K562 (cell line): ENCODE data around the gene SIRT7. TPM values are rescaled to one million over a fixed set of nuclear protein-coding genes. Genes with fewer than 3 reads are reported as not detected.

Experiments used
- ATAC-seq: fragments of 200-7000 bp; cut with Tn5 transposase; 3 replicates; pipeline ENCODE4 v1.9.1; 2020; ENCODE audit warnings: moderate library complexity
- BruUV-seq: library from RNA; stranded (reverse); fragments of 400-500 nt; replicated peaks from 2 replicates; lab custom pipeline; 2021; lab: Mats Ljungman, UMichigan
- CTCF ChIA-PET: fragments of 300-600 bp; formaldehyde crosslinking; extraction: SDS; loops from one replicate; lab custom pipeline; 2021; ENCODE audit warnings: low intra/inter-chr PET ratio; lab: Yijun Ruan, JAX
- POLR2A ChIA-PET: fragments of 300-600, 350-650 bp; sonication (Branson Sonifier 250); formaldehyde crosslinking; extraction: SDS; loops from one replicate; lab custom pipeline; 2021; ENCODE audit warnings: antibody characterized with exemption, inconsistent platforms; lab: Yijun Ruan, JAX
- DNase-seq, 4 experiments: peaks; one replicate each; pipeline versions ENCODE4 v3.0.0 to v3.0.0-alpha.2; 2011 to 2018; ENCODE audit warnings: low spot score in 3 of 4, mixed read lengths in 3 of 4; ENCODE audit errors: extremely low read depth in 1 of 4
- FAIRE-seq: peaks from 2 replicates; lab custom pipeline; 2011; peaks lifted over from hg19 to GRCh38; lab: Jason Lieb, UNC
- H2AFZ ChIP-seq: 2 replicates; pipeline ENCODE4 v1.6.0; 2011; ENCODE audit warnings: low read depth, low read length, control low read depth, inconsistent platforms
- H3K27ac ChIP-seq: fragments of 200-600 bp; 3 replicates; pipeline ENCODE4 v1.8.0; 2011; ENCODE audit warnings: low read depth, mild to moderate bottlenecking, control low read depth, inconsistent platforms, low read length, moderate library complexity, mixed read lengths; ENCODE audit errors: extremely low read depth
- H3K27me3 ChIP-seq, 2 experiments: fragments of 300-600 bp in 1 of 2; 2 replicates in 1 of 2; 3 replicates in 1 of 2; pipeline versions ENCODE4 v1.6.0 to v1.8.0; 2011; ENCODE audit warnings: inconsistent platforms in 2 of 2, low read length in 2 of 2, mild to moderate bottlenecking in 1 of 2, mixed read lengths in 1 of 2, moderate library complexity in 1 of 2; ENCODE audit not compliant: control insufficient read depth in 2 of 2, insufficient read depth in 2 of 2
- H3K36me3 ChIP-seq: fragments of 300-600 bp; 3 replicates; pipeline ENCODE4 v1.8.0; 2011; ENCODE audit warnings: mild to moderate bottlenecking, low read length, inconsistent platforms; ENCODE audit not compliant: control insufficient read depth, insufficient read depth
- H3K4me1 ChIP-seq, 2 experiments: fragments of 200-600 bp in 1 of 2; replicated peaks in 1 of 2; 2 replicates in 1 of 2; 3 replicates in 1 of 2; pipeline versions ENCODE4 v1.5.1 to v1.8.0; 2011; ENCODE audit warnings: inconsistent platforms in 2 of 2, low read length in 2 of 2, mild to moderate bottlenecking in 1 of 2, mixed read lengths in 1 of 2, moderate library complexity in 1 of 2; ENCODE audit not compliant: control insufficient read depth in 2 of 2, insufficient read depth in 2 of 2
- H3K4me2 ChIP-seq: 2 replicates; pipeline ENCODE4 v1.6.1; 2011; ENCODE audit warnings: low read length, control low read depth, inconsistent platforms, mixed read lengths; ENCODE audit not compliant: insufficient read depth
- H3K4me3 ChIP-seq: fragments of 200-600 bp; sonication (generic), shearing (Covaris generic); 2 replicates; pipeline ENCODE4 v1.5.1; 2016; ENCODE audit warnings: control low read depth, inconsistent platforms
- H3K79me2 ChIP-seq: fragments of 200-600 bp; 3 replicates; pipeline ENCODE4 v1.8.0; 2011; ENCODE audit warnings: low read length, inconsistent platforms; ENCODE audit not compliant: control insufficient read depth, insufficient read depth
- H3K9ac ChIP-seq, 2 experiments: 2 replicates each; pipeline versions ENCODE4 v1.6.0 to v1.6.1; 2011; ENCODE audit warnings: low read depth in 2 of 2, low read length in 2 of 2, control low read depth in 1 of 2, inconsistent platforms in 1 of 2, mild to moderate bottlenecking in 1 of 2, mixed read lengths in 1 of 2; ENCODE audit not compliant: insufficient read depth in 1 of 2
- H3K9me1 ChIP-seq: one replicate; pipeline ENCODE4 v1.6.0; 2011; ENCODE audit warnings: inconsistent platforms, mild to moderate bottlenecking, low read length, moderate library complexity; ENCODE audit not compliant: control insufficient read depth, insufficient read depth
- H3K9me3 ChIP-seq: replicated peaks from 2 replicates; pipeline ENCODE4 v1.5.1; 2011; ENCODE audit warnings: low read depth, low read length, inconsistent platforms; ENCODE audit not compliant: control insufficient read depth, insufficient read depth
- H4K20me1 ChIP-seq: replicated peaks from 2 replicates; pipeline ENCODE4 v1.6.1; 2011; ENCODE audit warnings: low read length, inconsistent platforms, mixed read lengths; ENCODE audit not compliant: control insufficient read depth, insufficient read depth
- E2F1 ChIP-seq: sonication (generic); formaldehyde crosslinking; IDR thresholded peaks from 2 replicates; pipeline ENCODE4 v1.8.1; 2023; ENCODE audit warnings: mild to moderate bottlenecking, missing genetic modification reagents, moderate library complexity
- FOXK2 ChIP-seq, 2 experiments: fragments of 450-650 bp; IDR thresholded peaks in 1 of 2; conservative IDR thresholded peaks in 1 of 2; 2 replicates each; pipeline ENCODE4 v1.6.1; 2016; ENCODE audit warnings: low read depth in 2 of 2, mild to moderate bottlenecking in 1 of 2
- JUN ChIP-seq, 2 experiments: sonication (generic) in 1 of 2; formaldehyde crosslinking in 1 of 2; IDR thresholded peaks; 2 replicates each; pipeline versions ENCODE4 v1.6.1 to v1.8.0; 2012 to 2022; ENCODE audit warnings: borderline replicate concordance in 2 of 2, mild to moderate bottlenecking in 2 of 2, improper control_type of control experiment in 1 of 2, low read depth in 1 of 2, low read length in 1 of 2, missing genetic modification reagents in 1 of 2
- RBFOX2 ChIP-seq: fragments of 200-400 bp; formaldehyde crosslinking; IDR thresholded peaks from 2 replicates; pipeline ENCODE4 v1.6.1; 2017; ENCODE audit warnings: low read depth, mild to moderate bottlenecking, low read length, moderate library complexity
- SNIP1 ChIP-seq: fragments of 450-650 bp; IDR thresholded peaks from 2 replicates; pipeline ENCODE4 v1.7.1; 2017; ENCODE audit warnings: low read depth, mild to moderate bottlenecking
- WGBS: fragments of 100-300 bp; shearing (Covaris generic); methylation state at CpG from one replicate; pipeline ENCODE4 v1.1.6; 2016; ENCODE audit warnings: low coverage, mixed read lengths; ENCODE audit not compliant: insufficient coverage; ENCODE audit errors: missing lambda C conversion rate; 5-methylcytosine and 5-hydroxymethylcytosine counted together
- in situ Hi-C: fragments of 300-500 bp; cut with MboI; formaldehyde crosslinking; loops from 4 replicates; pipeline ENCODE4 v1.15.0; 2018; ENCODE audit warnings: inconsistent platforms, mixed read lengths
- intact Hi-C: fragments of 100-400 bp; cut with micrococcal nuclease; formaldehyde crosslinking; loops from 2 replicates; pipeline ENCODE4 v1.14.2; 2022
- polyA plus RNA-seq, 8 experiments: library from polyadenylated mRNA; depleted of rRNA in 4 of 8; stranded (reverse) in 5 of 8; unstranded in 3 of 8; fragments of >200 nt; fragmentation: Nextera tagmentation in 2 of 8; fragmentation: Illumina TruSeq in 1 of 8; extraction: Ambion mirVana in 2 of 8; extraction: Trizol in 1 of 8; gene quantifications; 2 replicates each; pipeline versions ENCODE4 v1.2.1 to v1.2.3, GENCODE V29; 2011 to 2014; ENCODE audit warnings: inconsistent platforms in 1 of 8, missing spikeins in 1 of 8
- total RNA-seq, 7 experiments: library from RNA; depleted of rRNA in 6 of 7; stranded (reverse); fragments of >200 nt in 6 of 7; fragmentation: Illumina TruSeq in 2 of 7; extraction: Trizol in 2 of 7; gene quantifications; 2 replicates each; pipeline versions ENCODE4 v1.2.1 to v1.2.3, GENCODE V29; 2011 to 2021; ENCODE audit warnings: low replicate concordance in 1 of 7

SIRT7 gene
- total and polyA plus RNA-seq, 9 of the 15 experiments (the other 6 are each of a cell fraction or from before 2014, with no cell fraction given): 1.6 to 54.8 (median 20.3) TPM

DNA sequence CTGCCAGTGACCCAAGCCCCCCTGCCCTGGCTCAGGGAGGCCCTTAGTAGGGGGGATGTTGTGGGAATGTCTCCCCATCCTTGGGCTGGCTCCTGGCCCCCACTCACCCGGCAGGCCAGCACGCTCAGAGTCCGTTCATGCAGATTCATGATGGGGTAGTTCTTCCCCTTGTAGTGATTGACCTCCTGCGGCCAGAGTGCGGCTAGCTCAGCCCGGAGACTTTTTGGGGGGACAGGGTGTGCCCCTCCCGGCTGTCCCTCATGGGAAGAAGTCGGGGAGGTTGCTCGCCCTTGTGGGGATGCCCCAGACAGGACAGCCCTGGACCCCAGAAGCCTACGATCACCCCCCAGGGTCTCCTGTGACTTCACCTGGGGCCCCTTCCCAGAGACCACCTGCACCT lies 12.0 kb downstream of the SIRT7 start:
- TF ChIP-seq JUN (IDR thresholded peaks at IDR 0.05; ENCODE audit: borderline replicate concordance, low read depth, low read length) (no peak), JUN (CRISPR knock-in tag; IDR thresholded peaks at IDR 0.05; ENCODE audit: borderline replicate concordance) (no peak), RBFOX2 (peak; percentile 20; the same call in 1 of the 2 replicates), SNIP1 (no peak), FOXK2 (conservative IDR thresholded peaks at IDR 0.05 in 1 of 2, IDR thresholded peaks at IDR 0.05 in 1 of 2; ENCODE audit: low read depth in 2 of 2) (no peak), E2F1 (no peak)
- ATAC-seq: no peak
- 93% methylated on average over 10 of the region's 10 CpGs for WGBS
- Histone ChIP-seq H3K36me3 (peaks cover 67% of the 10 kb centered on the region; the same call in 2 of the 3 replicates), H3K4me1 (peaks cover 20 to 98% of the 10 kb centered on the region in 2 experiments), H2AFZ (no peak overlapping the region), H3K4me3 (no peak overlapping the region), H3K27me3 (no peaks in the 10 kb centered on the region), H3K9me1 (peaks cover 3% of the 10 kb centered on the region), H3K79me2 (peaks cover 21% of the 10 kb centered on the region), H3K9ac (peak overlapping the region in 1 of 2 experiments; percentile 43; a peak in 1 of 4 replicates), H4K20me1 (no peaks in the 10 kb centered on the region; the same call in 1 of the 2 replicates), H3K9me3 (no peaks in the 10 kb centered on the region), H3K4me2 (no peak overlapping the region), H3K27ac (no peak overlapping the region)
- no TSS peak for BruUV-seq
- CTCF ChIA-PET: no interaction called here
- intact Hi-C loops (no loop called here), in situ Hi-C loops (no loop called here)
- no peak for DNase-seq
- POLR2A ChIA-PET: interaction anchor here (0.5 to 1.3 kb wide), 2 partner anchors 13 to 37 kb away, joined by 3 read pairs; no protein-coding TSS in a partner anchor
- FAIRE-seq: no peak
